Frontal cortex (tissue), 4 donors: Measurements from ENCODE around the gene TMOD4. TPM values are rescaled to one million over a fixed set of nuclear protein-coding genes. Genes with fewer than 3 reads are reported as not detected.

ENCODE experiments used
- DNase-seq, 2 donors: peaks; one replicate each; pipeline ENCODE4 v3.0.0; 2012; ENCODE audit warnings: low spot score in 2 of 2
- FAIRE-seq: peaks from 2 replicates; lab custom pipeline; 2012; peaks lifted over from hg19 to GRCh38; lab: Jason Lieb, UNC
- total RNA-seq: library from RNA; depleted of rRNA; stranded (reverse); fragments of >200 nt; gene quantifications from one replicate; pipeline ENCODE4 v1.2.3, GENCODE V29; 2014
- donor health status: control.
- donor health status: control.
- donor health status: control.

The TMOD4 gene
- total RNA-seq, 1 donor from 2014 or later, result not detected

- FAIRE-seq, result no peak
- no peak for DNase-seq
These were observed 8.4 kb upstream of the TMOD4 start for GRCh38 chr1:151184211-151184610.

- no peak for DNase-seq
- no peak for FAIRE-seq
These were observed 799 bp upstream of the TMOD4 start for GRCh38 chr1:151176514-151177045.

GRCh38 chr1:151175041-151175741 lies 590 bp downstream of the TMOD4 start:
- DNase-seq, result peak; percentile 59
- no peak for FAIRE-seq

DNA sequence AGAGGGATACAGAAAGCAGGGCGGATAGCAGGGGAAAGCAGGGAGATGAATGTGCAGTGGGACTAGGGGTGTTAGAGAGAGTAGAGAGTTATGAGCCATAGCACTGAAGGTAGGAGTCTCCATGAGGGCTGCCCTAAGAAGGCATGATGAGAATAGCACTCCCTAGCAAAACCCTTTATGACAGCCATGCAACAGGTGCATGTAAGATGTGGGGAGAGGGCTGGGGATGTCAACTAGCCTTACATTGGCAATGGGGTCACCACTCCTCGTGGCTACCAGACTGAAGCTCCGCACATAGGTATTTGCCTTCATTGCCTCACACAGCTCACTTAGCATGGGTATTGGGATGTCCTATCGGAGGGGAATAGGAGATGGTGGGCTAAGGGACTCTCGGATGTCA lies 4.6 kb downstream of the TMOD4 start:
- FAIRE-seq, result no peak
- DNase-seq, result no peak

DNA sequence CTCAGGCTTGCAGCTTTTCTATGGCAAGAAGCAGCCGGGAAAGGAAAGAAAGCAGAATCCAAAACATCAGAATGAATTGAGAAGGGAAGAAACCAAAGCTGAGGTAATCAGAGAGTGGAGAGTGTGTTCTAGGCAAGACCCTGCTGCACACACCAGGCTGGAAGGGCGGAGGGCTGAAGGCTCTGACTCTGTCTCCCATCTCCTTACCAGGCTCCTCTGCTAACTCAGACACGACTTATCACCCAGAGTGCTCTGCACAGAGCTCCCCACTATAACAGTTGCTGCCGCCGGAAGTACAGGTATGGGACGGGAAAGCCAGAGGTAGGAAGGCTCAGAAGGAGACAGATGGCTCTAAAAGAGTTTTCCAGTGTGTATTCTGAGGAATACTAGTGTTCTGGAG lies 8.7 kb downstream of the TMOD4 start:
- DNase-seq (no peak), FAIRE-seq (no peak)

GRCh38 chr1:151166505-151166956 lies 9.2 kb downstream of the TMOD4 start:
- no peak for DNase-seq

DNA sequence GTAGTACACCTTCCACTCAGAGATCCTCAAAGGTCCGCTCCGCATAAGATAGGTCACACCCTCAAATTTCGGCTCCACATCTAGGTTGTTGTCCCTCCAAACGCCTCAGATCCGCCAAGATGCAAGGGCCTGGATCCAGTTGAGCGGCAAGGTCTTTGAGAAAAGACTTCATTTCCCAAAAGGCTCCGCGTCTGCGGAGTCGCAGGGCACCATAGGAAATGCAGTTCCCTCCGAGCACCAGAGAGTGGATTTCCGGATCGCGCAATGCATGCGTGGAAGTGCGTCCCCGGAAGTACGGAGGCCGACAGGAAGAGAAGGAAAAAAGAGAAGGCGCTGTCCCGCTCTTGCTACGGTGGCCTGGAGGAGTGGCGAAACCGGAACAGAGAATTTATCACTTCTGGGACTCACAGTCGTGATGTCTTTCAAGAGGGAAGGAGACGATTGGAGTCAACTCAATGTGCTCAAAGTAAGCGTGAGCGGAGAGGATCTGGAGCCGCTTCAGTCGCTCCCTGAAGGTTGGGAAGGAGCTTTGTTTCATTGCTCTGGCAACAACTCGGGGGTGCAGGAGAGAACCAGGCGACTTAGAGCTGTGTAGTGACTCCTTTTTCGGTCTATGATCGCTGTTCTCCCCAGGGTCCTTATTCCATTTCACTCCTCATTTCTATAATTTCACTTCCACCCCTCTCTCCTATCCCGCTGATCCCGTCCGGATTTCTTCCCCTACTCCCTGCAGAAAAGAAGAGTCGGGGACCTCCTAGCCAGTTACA lies 9.9 kb downstream of the TMOD4 start, which contains the start of the genes LYSMD1 and SCNM1:
LYSMD1 (minus strand) TSS at position 165 of the 767 bp plus-strand sequence. CDS start 644 bp downstream, outside the sequence.
SCNM1 (plus strand) TSS at position 407 of the 767 bp plus-strand sequence; CDS start at position 416, 9 bp downstream.
- FAIRE-seq (no peak), DNase-seq (peak; percentile 86 to 92)

More at GRCh38 chr1:151166505-151166956, 9.2 kb downstream of the TMOD4 start:
- no peak for FAIRE-seq

DNA sequence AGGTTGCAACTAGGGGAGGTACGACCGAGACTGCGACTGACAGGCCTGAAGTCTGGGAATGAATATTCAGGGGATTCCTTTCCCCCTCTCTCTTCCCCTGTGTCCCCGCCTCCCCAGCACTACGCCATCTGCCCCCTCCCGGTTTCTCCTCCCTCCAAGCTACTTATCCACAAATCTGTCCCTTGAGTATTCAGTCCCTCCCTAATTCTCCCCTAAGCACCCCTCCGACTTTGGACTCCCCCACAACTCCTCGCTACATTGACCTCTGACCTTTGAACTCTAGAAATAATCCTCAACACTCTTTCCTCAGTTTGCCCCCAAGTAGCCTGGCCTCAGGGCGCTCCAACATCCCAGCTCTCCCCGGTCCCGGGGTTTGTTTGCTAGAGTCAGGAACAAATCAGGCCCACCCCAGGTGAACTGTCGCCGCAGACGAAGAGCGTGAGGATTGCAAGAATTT lies 10.5 kb downstream of the TMOD4 start:
- no peak for FAIRE-seq
- peak; percentile 34 to 60 for DNase-seq

- DNase-seq, result no peak
- FAIRE-seq, result no peak
These were observed 11.0 kb downstream of the TMOD4 start for GRCh38 chr1:151164732-151165280.

GRCh38 chr1:151159373-151159772 lies 16.4 kb downstream of the TMOD4 start:
- FAIRE-seq (no peak), DNase-seq (no peak)

GRCh38 chr1:151158751-151159251 lies 17.0 kb downstream of the TMOD4 start:
- DNase-seq (no peak), FAIRE-seq (no peak)

DNA sequence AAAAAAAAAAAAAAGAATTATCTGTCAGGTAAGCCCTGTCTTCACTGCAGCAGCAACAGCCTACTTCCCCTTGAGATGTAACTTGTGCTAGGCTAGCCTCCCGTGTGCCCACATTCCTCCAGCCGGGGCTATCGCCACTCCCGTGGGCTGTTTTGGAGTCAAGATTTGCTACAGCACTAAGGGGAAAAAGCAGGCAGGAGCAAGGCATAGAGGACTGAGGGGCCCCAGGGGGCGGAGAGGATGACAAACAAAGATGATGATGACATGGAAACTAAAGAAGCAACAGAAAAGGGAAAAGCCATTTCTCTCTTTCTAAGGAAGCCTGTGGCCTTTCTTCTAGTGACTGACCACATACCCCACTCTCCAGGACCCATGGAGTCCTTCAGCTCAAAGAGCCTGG lies 17.5 kb downstream of the TMOD4 start:
- DNase-seq (no peak), FAIRE-seq (no peak)

DNA sequence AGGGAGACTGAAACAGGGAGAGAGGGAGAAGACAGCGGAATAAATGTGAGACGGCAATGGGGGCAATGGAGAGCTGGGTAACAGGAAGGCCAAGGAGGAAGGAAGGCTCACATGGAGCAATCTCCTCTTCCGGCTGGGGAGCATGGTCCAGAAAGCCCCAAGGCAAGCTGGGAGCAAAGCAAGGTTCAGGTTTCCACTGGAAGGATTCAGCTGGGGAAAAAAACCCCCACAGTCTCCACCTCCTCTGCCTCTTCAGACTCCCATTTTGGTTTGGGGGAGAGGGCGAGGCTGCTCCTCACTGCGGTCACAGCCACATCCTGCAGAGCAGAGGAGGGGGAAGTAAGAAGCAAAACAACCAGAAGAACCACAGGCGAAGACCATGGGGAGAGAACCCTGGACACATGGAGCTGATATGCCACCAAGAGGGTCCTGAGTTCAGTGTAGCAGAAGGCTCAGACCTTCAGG lies 18.7 kb downstream of the TMOD4 start:
- no peak for DNase-seq
- FAIRE-seq, result no peak

GRCh38 chr1:151156515-151156819 lies 19.3 kb downstream of the TMOD4 start, which contains the start of gene TNFAIP8L2:
TSS of gene TNFAIP8L2 (plus strand) at chr1:151156649. CDS start at chr1:151158698, 2,049 bp downstream.
- no peak for FAIRE-seq
- no peak for DNase-seq

- DNase-seq, result no peak
- FAIRE-seq, result no peak
These were observed 28.1 kb downstream of the TMOD4 start for GRCh38 chr1:151147665-151148064.

DNA sequence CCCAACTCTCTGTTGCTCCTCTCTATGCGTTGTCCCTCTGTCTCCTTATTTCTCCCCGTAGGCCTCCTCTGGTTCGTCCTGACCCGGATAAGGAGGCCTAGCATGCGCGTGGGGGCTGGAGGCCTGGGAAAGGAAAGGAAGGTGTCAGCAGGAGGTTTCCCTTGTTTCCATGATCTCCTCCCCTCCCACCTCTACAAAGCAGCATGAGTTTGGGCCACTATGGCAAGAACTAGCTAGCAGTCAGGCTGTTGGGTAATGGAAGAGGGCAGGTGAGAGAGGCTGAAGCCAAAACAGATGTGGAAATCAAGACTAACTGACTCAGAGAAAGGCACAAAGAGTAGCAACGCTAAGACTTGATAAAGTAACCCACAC lies 28.7 kb downstream of the TMOD4 start:
- FAIRE-seq (no peak), DNase-seq (no peak)

GRCh38 chr1:151146412-151147131 lies 29.2 kb downstream of the TMOD4 start, which contains the start of gene SEMA6C:
TSS of gene SEMA6C (minus strand) at chr1:151146631. CDS start at chr1:151142621, 4,010 bp downstream.
- FAIRE-seq (no peak), DNase-seq (peak; percentile 89 to 93)

DNA sequence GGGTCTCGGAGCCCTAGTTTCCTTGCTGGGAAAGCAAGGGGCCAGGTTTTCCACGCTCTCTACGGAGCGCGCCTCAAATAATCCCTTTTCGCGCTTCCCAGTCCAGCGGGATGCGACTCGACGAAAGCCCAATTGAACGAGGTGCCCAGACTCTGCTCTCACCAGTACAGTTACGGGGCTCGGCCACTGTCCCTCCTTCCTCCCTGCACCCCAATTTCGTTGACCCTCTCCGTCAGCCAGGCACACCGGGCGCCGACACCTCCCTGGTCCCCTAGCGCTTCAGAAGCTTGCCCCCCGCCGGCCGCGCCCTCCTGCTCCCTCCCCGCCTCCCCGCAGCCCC lies 29.7 kb downstream of the TMOD4 start:
- no peak for DNase-seq
- FAIRE-seq, result no peak

- DNase-seq (no peak), FAIRE-seq (no peak)
These were observed 30.3 kb downstream of the TMOD4 start for GRCh38 chr1:151145304-151146071.
